HG03066 (cell line): ENCODE results near the gene RAB10.
"Not testable (repeated sequence)": the region's sequence is repeated elsewhere in the genome, so short reads cannot be mapped to it uniquely, and the experiment has no call there.

ENCODE experiments used
- ATAC-seq: cut with Tn5 transposase; IDR thresholded peaks from one replicate; pipeline ENCODE4 v1.9.1; 2021; ENCODE audit warnings: low read depth; ENCODE audit not compliant: unreplicated experiment

RAB10 gene

GRCh38 chr2:26086779-26087178 lies 52.9 kb downstream of the RAB10 start:
- ATAC-seq = no peak

- ATAC-seq = no peak
Measured at GRCh38 chr2:26088038-26088643, 54.3 kb downstream of the RAB10 start.

GRCh38 chr2:26088931-26089330 lies 55.0 kb downstream of the RAB10 start:
- not testable (repeated sequence) for ATAC-seq

GRCh38 chr2:26089337-26089736 lies 55.5 kb downstream of the RAB10 start:
- no peak for ATAC-seq

GRCh38 chr2:26095758-26096157 lies 61.9 kb downstream of the RAB10 start:
- no peak for ATAC-seq

GRCh38 chr2:26099933-26100332 lies 66.0 kb downstream of the RAB10 start:
- ATAC-seq = no peak

- ATAC-seq = no peak
Measured at GRCh38 chr2:26100384-26100783, 66.5 kb downstream of the RAB10 start.

GRCh38 chr2:26103752-26104151 lies 69.9 kb downstream of the RAB10 start:
- no peak for ATAC-seq

- ATAC-seq = not testable (repeated sequence)
Measured at GRCh38 chr2:26108701-26109100, 74.8 kb downstream of the RAB10 start.

- no peak for ATAC-seq
Measured at GRCh38 chr2:26112201-26112600, 78.3 kb downstream of the RAB10 start.

GRCh38 chr2:26114151-26114550 lies 80.3 kb downstream of the RAB10 start:
- ATAC-seq = no peak

GRCh38 chr2:26118682-26119081 lies 84.8 kb downstream of the RAB10 start:
- ATAC-seq = no peak

- ATAC-seq = no peak
Measured at GRCh38 chr2:26119521-26119920, 85.6 kb downstream of the RAB10 start.

- no peak for ATAC-seq
Measured at GRCh38 chr2:26122630-26123029, 88.7 kb downstream of the RAB10 start.

- ATAC-seq = no peak
Measured at GRCh38 chr2:26123426-26123825, 89.5 kb downstream of the RAB10 start.

GRCh38 chr2:26126074-26126473 lies 92.2 kb downstream of the RAB10 start:
- ATAC-seq = no peak

GRCh38 chr2:26128176-26128575 lies 94.3 kb downstream of the RAB10 start:
- ATAC-seq = no peak

- no peak for ATAC-seq
Measured at GRCh38 chr2:26130763-26131162, 96.9 kb downstream of the RAB10 start.

GRCh38 chr2:26136451-26136850 lies 102.6 kb downstream of the RAB10 start:
- no peak for ATAC-seq

- ATAC-seq = no peak
Measured at GRCh38 chr2:26139269-26140183, 105.6 kb downstream of the RAB10 start.

GRCh38 chr2:26141145-26141769 lies 107.4 kb downstream of the RAB10 start:
- ATAC-seq = no peak

GRCh38 chr2:26144031-26144430 lies 110.1 kb downstream of the RAB10 start:
- ATAC-seq = no peak
